Stimulated activated memory B cell treated with anti-CD40 and anti-IgM and Interleukin-4, amounts not matched to agents 10 μg/mL and 1 μg/mL and 100 μg/mL, for 72 hours (primary cell): ENCODE results near the gene ZNF365.
"Not testable (repeated sequence)": the region's sequence is repeated elsewhere in the genome, so short reads cannot be mapped to it uniquely, and the experiment has no call there.

Experiments
- ATAC-seq: fragments of 150-1000 bp; cut with Tn5 transposase; 2 replicates; pipeline ENCODE4 v1.10.0; 2021
- H3K27ac Mint-ChIP-seq: one replicate; pipeline ENCODE4 v1.8.0; 2022; ENCODE audit warnings: mild to moderate bottlenecking, mixed read lengths
- H3K27me3 Mint-ChIP-seq: one replicate; pipeline ENCODE4 v1.8.0; 2022; ENCODE audit warnings: mixed read lengths
- H3K36me3 Mint-ChIP-seq: one replicate; pipeline ENCODE4 v1.8.0; 2022; ENCODE audit warnings: mixed read lengths
- H3K4me1 Mint-ChIP-seq: one replicate; pipeline ENCODE4 v1.8.0; 2022; ENCODE audit warnings: mixed read lengths
- H3K4me3 Mint-ChIP-seq: one replicate; pipeline ENCODE4 v1.8.0; 2022; ENCODE audit warnings: mild to moderate bottlenecking, moderate library complexity, mixed read lengths
- H3K9me3 Mint-ChIP-seq: one replicate; pipeline ENCODE4 v1.8.0; 2022; ENCODE audit warnings: mixed read lengths

Gene ZNF365

DNA sequence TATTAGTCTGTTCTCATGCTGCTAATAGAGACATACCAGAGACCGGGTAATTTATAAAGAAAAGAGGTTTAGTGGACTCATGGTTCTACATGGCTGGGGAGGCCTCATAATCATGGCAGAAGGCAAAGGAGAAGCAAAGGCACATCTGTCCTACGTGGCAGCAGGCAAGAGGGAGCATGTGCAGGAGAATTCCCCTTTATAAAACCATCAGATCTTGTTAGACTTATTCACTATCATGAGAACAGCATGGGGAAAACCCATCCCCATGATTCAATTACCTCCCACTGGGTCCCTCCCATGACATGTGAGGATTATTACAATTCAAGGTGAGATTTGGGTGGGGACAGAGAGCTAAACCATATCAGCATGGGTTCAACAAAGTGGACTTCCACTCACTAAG lies 16.0 kb upstream of the ZNF365 start:
- H3K4me3 Mint-ChIP-seq, ATAC-seq, H3K27me3 Mint-ChIP-seq, H3K36me3 Mint-ChIP-seq, H3K9me3 Mint-ChIP-seq, H3K4me1 Mint-ChIP-seq, H3K27ac Mint-ChIP-seq: not testable (repeated sequence)

DNA sequence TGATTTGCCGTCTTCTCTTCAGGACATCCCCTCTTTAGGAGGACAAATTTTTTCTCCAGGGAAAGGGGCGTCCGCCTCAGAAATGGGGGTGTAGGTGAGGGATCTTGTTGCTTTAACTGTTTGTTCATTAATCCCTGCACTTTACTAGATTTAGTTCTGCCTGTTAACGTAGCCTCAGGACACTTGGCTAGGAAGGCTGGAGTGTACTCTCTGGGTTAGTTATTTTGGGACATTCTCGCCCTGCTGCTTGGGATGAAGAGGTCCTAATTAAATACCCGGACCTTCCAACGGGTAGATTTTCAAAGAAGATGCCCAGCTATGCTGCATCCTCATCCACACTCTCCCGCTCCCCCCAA lies 552 bp upstream of the ZNF365 start:
- Mint-ChIP-seq H3K4me3 (peak overlapping the region; percentile 79), H3K27ac (no peak overlapping the region), H3K36me3 (no peaks in the 10 kb centered on the region), H3K9me3 (no peaks in the 10 kb centered on the region), H3K27me3 (peaks cover 18% of the 10 kb centered on the region), H3K4me1 (peaks cover 14% of the 10 kb centered on the region)
- no peak for ATAC-seq

DNA sequence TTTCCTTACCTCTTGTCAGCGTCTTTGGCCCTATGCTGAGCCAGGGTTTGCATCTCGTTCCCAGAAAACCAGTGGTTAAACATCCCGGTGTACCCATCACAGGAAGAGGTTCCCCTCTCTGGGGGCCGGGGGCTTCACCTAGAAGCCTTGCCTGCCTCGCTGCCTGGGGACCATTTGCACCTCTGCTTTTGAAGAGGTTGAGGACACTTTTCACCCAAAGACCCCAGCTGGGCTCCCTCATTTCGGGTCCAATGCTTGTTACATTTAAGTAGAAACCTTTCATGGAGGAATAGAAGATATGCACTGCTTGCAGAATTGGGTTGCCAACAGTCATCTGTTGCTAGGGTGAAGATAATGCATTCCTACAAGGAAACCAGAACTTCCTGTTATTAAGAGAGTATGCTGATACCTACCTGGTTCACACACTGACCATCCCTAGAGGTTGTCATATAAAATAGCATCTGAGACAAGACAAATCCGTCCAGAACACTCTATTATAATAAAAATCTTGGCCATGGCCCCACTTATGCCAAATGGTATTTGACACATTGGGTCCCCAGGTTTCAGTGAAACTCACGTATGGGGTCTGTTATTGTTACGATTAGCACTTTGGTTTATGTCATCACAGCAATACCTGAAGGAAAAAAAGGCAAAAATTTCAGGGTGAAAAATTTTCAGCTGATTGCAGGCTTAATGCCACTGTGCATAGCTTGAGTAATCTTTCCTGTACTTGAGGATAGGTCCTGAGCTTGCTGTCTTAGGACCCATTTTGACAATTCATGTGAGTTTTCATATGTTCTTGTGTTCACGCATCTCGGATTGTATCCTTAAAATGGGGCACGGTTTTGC lies 917 bp downstream of the ZNF365 start:
- H3K4me3 Mint-ChIP-seq, result peak overlapping the region; percentile 69
- peaks cover 14% of the 10 kb centered on the region for H3K4me1 Mint-ChIP-seq
- no peaks in the 10 kb centered on the region for H3K9me3 Mint-ChIP-seq
- peak; percentile 42 for ATAC-seq
- H3K27me3 Mint-ChIP-seq, result peaks cover 18% of the 10 kb centered on the region
- no peak overlapping the region for H3K27ac Mint-ChIP-seq
- H3K36me3 Mint-ChIP-seq, result no peaks in the 10 kb centered on the region

DNA sequence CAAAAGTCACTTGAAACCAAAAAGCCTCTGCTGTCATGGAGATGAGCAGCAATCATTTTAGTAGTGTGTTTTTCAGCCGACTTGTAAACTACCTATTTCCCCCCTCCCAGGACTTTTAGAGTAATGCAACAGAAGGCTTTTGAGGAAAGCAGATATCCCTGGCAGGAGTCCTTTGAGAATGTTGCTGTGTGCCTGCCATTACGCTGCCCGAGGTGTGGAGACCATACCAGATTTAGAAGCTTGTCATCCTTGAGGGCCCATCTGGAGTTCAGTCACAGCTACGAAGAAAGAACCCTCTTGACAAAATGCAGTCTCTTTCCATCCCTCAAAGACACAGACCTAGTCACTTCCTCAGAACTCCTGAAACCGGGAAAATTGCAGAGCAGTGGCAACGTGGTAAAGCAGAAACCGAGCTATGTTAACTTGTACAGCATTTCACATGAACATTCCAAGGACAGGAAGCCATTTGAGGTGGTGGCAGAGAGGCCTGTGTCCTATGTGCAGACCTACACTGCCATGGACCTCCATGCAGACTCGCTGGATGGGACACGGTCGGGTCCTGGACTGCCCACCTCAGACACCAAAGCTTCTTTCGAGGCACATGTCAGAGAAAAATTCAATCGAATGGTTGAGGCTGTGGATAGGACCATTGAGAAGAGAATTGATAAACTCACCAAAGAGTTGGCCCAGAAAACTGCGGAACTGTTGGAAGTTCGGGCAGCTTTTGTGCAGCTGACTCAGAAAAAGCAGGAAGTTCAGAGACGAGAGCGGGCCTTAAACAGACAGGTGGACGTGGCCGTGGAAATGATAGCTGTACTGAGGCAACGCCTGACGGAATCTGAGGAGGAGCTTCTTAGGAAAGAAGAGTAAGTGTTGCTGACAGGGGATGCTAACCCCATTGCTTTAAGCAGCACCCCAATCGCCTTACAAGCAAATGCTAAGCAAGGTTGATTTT lies 2.2 kb downstream of the ZNF365 start:
- Mint-ChIP-seq H3K4me3 (no peak overlapping the region), H3K36me3 (no peaks in the 10 kb centered on the region), H3K9me3 (no peaks in the 10 kb centered on the region), H3K4me1 (peaks cover 14% of the 10 kb centered on the region), H3K27me3 (peaks cover 18% of the 10 kb centered on the region), H3K27ac (no peak overlapping the region)
- ATAC-seq, result no peak

DNA sequence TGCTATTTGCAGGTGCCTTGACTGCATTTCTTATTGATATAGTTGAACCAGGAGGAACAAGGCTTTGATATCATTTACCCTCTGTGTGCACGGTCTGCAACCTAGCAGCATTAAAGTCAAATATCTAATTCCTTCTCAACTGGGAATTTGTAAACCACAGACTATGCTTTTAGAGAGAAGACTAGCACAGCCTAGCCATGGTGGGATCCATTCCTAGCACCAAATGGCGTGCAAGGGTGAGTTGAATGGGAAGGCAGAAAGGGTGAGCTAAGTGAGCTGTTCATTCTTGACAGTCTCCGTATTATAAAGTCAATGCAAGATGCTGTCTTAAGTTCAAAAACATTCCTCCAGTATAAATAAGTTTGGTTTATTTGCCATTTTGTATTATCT lies 2.9 kb downstream of the ZNF365 start:
- H3K9me3 Mint-ChIP-seq, result no peaks in the 10 kb centered on the region
- ATAC-seq, result no peak
- H3K27me3 Mint-ChIP-seq, result peaks cover 18% of the 10 kb centered on the region
- peaks cover 14% of the 10 kb centered on the region for H3K4me1 Mint-ChIP-seq
- H3K36me3 Mint-ChIP-seq, result no peaks in the 10 kb centered on the region
- H3K4me3 Mint-ChIP-seq, result no peak overlapping the region
- H3K27ac Mint-ChIP-seq, result no peak overlapping the region

DNA sequence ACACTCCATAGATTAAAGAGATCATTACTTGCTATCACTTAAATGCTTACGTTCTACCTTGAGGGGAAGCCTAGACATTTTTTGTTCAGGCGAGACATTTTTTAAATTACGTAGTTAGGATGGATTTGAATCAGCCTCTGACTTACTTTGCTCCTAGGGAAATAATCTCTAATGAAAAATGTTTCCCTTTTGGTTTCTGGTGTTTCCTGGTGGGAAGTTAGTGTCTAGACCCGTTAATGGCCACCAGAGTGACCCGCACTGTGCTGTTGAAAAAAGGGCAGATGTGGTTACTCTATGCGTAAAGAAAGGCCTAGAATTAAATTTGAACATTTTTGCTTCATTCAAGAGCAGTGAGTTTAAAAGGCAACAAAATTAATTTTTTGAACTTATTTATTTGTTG lies 3.8 kb downstream of the ZNF365 start:
- Mint-ChIP-seq H3K4me3 (no peak overlapping the region), H3K9me3 (no peaks in the 10 kb centered on the region), H3K4me1 (peaks cover 14% of the 10 kb centered on the region), H3K27me3 (peaks cover 25% of the 10 kb centered on the region), H3K27ac (no peak overlapping the region), H3K36me3 (no peaks in the 10 kb centered on the region)
- ATAC-seq, result no peak

DNA sequence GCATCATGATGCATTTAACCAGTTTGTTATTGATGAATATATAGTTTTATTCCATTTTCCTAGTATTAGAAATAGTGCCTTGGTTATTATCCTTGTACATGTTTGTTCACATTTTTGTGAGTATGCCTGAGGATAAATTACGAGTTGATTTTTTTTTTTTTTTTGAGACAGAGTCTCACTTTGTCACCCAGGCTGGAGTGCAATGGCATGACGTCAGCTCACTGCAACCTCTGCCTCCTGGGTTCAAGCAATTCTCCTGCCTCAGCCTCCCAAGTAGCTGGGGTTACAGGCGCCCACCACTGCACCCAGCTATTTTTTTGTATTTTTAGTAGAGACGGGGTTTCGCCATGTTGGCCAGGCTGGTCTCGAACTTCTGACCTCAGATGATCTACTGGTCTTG lies 4.7 kb downstream of the ZNF365 start:
- peaks cover 10% of the 10 kb centered on the region for H3K4me1 Mint-ChIP-seq
- H3K27me3 Mint-ChIP-seq, result peaks cover 20% of the 10 kb centered on the region
- not testable (repeated sequence) for ATAC-seq

DNA sequence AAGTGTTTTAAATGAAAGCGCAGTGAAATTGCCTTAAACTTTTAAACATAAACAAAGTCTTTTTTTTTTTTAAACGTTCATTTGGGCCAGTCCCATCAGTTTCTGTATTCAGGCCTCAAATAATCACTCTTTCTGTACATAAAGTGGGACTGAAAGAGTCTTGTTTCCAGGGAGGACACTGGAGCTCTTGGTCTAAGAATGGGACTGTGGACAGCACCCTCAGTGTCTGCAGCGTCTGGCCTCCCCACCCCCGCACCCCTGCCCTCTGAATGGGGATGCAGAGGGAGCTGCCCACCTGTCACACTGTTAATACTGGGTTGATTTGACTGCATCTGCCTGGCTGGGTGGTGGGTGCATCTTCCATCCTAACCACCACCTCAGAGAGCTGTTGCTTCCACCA lies 5.2 kb downstream of the ZNF365 start:
- H3K36me3 Mint-ChIP-seq, result no peaks in the 10 kb centered on the region
- H3K4me3 Mint-ChIP-seq, result no peak overlapping the region
- peaks cover 6% of the 10 kb centered on the region for H3K4me1 Mint-ChIP-seq

More for the DNA sequence above, 4.7 kb downstream of the ZNF365 start:
- H3K27ac Mint-ChIP-seq, H3K9me3 Mint-ChIP-seq, H3K36me3 Mint-ChIP-seq, H3K4me3 Mint-ChIP-seq: not testable (repeated sequence)

DNA sequence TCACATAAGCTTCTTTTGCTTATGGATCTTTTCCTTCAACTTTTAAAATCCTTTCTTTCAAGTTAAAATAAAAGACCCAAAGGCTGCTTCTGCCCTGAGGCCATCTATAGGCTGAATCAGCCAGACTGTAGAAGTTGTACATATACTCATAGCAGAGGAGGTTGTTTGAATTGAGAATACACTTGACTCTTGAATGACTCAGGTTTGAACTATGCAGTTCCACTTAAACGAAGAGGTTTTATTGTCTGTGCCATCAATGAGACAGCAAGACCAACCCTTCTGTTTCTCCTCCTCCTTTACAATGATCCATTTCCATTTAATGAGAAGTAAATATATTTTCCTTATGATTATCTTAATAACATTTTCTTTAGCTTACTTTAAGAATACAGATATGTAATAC lies 5.8 kb downstream of the ZNF365 start:
- Mint-ChIP-seq H3K9me3 (no peaks in the 10 kb centered on the region), H3K4me1 (peaks cover under 1% of the 10 kb centered on the region), H3K4me3 (no peak overlapping the region), H3K27me3 (peaks cover 8% of the 10 kb centered on the region), H3K36me3 (no peaks in the 10 kb centered on the region), H3K27ac (no peak overlapping the region)
- no peak for ATAC-seq

More for the DNA sequence above, 5.2 kb downstream of the ZNF365 start:
- Mint-ChIP-seq H3K9me3 (no peaks in the 10 kb centered on the region), H3K27me3 (peaks cover 15% of the 10 kb centered on the region), H3K27ac (no peak overlapping the region)
- ATAC-seq, result no peak

DNA sequence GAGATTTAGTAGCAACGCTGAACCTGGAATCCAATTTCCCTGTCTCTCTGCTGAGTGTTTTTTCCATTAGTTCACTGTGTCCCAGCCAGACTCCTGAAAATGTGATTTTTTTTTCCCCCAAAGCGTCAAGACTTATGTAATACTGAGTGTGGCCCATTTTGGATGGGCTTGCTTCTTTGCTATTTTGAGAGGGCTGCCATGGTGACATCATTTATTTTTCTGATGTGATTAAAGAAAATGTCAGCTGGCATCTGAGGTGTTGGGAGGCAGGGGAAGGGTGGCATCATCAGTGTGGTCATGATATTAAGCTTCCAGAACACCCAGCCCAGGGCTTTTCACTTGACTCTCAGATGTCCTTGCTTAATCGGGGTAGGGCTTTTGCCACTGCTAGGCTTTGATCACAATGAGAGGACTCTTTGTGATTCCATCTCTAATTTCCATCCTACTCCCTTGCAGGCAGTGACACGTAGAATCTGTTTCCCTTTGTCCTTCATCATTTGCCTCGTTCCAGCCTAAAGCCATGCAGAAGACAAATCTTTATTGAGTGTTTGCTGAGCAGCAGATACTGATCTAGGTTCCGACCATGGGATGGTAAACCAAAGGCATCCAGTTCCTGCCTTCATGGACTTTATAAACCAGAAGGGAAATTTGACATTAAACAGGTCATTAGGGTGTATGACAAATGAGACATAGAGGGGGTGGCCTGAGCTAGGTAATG lies 7.4 kb downstream of the ZNF365 start:
- Mint-ChIP-seq H3K27me3 (peaks cover 7% of the 10 kb centered on the region), H3K36me3 (no peaks in the 10 kb centered on the region), H3K4me3 (no peak overlapping the region), H3K9me3 (no peaks in the 10 kb centered on the region), H3K4me1 (no peaks in the 10 kb centered on the region), H3K27ac (no peak overlapping the region)
- no peak for ATAC-seq

DNA sequence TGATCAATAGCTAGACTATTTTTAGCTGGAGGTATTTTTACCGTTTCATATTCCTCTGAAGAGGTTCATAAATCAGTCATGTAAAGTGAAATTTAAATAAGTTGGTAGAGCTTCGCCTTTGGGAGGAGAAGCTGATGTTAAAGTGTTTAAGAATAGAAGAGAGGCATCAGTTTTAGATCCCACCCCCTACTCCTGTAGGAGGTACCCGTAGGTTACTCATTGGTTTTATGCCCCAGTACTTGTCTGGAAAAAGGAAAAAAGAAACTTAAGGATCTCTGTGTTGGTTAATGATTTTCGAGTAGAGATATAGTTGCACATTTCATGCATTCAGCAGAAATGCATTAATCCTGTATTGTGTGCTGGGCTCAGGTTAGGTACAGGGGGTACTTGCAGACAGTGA lies 8.7 kb downstream of the ZNF365 start:
- H3K27me3 Mint-ChIP-seq, result peaks cover 7% of the 10 kb centered on the region
- H3K4me1 Mint-ChIP-seq, result no peaks in the 10 kb centered on the region
- no peak overlapping the region for H3K4me3 Mint-ChIP-seq
- H3K27ac Mint-ChIP-seq, result no peak overlapping the region
- no peak for ATAC-seq
- no peaks in the 10 kb centered on the region for H3K36me3 Mint-ChIP-seq
- H3K9me3 Mint-ChIP-seq, result no peaks in the 10 kb centered on the region

DNA sequence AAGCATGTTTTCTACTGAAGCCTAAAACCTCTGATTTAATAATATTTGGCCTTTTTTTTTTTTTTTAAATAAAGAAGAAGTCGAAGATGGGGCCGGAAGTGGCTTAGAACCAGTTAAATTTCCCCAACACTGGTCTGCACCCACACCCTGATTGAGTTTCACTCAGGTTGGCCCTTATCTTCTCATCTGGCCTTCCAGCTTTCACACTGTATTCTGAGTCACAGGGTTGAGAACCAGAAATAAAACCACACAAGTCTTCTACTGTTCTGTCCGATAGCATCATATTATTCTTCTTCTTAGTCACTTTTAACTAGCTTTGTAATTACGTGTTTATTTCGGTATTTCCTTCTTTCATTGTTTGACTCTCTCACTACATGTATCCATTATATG lies 9.9 kb downstream of the ZNF365 start:
- H3K4me3 Mint-ChIP-seq, result no peak overlapping the region
- H3K9me3 Mint-ChIP-seq, result no peaks in the 10 kb centered on the region
- H3K4me1 Mint-ChIP-seq, result no peaks in the 10 kb centered on the region
- H3K36me3 Mint-ChIP-seq, result no peaks in the 10 kb centered on the region
- no peak overlapping the region for H3K27ac Mint-ChIP-seq
- peaks cover 7% of the 10 kb centered on the region for H3K27me3 Mint-ChIP-seq
- peak; percentile 71 for ATAC-seq

DNA sequence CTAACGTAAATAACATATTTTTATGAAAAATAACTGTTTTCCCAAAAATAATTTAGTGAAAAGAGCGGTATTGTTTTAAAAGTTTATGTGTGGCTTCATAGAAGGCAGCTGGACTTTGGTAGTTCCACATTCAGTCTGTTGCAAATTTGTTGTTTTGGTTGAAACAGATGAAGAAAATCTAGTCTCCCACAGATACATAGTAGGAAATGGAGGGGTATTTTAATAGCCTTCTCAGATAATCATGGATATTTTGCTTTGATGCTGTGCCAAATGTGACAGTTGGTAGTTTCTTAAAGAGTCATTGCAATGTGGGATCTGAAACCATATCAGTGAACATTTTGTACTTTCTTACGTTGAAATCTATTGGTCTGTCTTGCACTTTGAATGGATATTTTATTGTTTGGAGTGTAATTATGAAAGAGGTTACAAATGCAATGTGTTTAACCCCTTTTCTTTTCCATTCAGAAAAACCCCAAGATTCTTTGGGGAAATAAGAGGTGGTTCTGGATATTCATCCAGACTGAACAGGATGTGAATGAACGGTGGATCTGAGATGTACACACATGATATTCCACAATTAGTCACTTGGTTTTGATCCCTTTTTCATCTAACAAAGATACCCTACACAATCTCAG lies 10.4 kb downstream of the ZNF365 start:
- H3K27me3 Mint-ChIP-seq, result peaks cover 7% of the 10 kb centered on the region
- H3K36me3 Mint-ChIP-seq, result no peaks in the 10 kb centered on the region
- no peak for ATAC-seq
- no peak overlapping the region for H3K27ac Mint-ChIP-seq
- no peaks in the 10 kb centered on the region for H3K4me1 Mint-ChIP-seq
- H3K4me3 Mint-ChIP-seq, result no peak overlapping the region
- no peaks in the 10 kb centered on the region for H3K9me3 Mint-ChIP-seq

DNA sequence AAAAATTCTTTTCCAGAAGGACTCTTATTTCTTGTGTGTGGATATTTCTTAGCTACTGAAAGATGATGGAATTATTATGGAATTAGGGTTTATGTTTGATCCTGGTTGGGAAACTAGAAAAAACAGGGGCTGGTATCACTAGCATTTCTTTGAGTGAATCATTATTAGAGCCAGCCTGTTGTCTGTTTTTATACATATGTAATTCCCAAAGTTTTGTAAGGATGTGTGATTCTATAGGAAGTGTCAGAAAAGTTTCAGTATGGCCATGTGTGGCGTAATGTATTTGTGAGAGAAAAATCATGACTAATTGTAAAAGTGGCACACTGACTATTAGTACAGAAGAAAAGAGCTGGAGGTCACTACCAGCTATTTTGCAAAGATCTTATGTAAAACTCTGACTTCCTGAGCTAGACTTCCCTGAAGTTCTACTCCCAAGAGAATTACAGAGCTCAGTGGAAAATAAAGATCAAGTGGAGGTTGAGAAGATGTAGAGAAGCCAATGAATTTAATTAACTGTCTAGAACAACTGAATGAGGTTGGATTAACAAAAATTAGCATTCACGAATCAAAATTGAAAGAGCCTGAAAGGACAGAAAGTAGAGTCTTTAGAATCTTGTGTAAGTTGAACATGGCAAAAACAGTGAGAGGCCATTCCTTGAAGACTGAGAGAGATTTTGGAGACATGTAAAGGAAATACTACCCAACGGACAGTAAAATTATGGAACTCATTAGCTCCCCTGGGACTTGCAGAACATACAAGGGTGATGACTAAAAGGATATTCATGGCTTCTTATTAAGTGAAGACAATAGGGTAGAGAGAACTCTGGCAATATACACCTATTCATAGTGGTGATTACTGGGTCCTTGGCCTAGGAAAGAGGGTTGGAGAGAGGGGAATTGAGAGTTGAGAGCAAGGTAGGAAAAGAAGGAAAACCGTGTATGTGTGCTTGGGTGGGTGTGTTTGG lies 12.5 kb downstream of the ZNF365 start:
- ATAC-seq, result no peak
- peaks cover 7% of the 10 kb centered on the region for H3K27me3 Mint-ChIP-seq

More for the DNA sequence above, 12.5 kb downstream of the ZNF365 start:
- Mint-ChIP-seq H3K27ac (no peak overlapping the region), H3K4me1 (no peaks in the 10 kb centered on the region), H3K4me3 (no peak overlapping the region), H3K9me3 (peaks cover 3% of the 10 kb centered on the region), H3K36me3 (no peaks in the 10 kb centered on the region)
